Tibial artery (tissue), 4 donors: ENCODE measurements around the gene LINC00305.

ENCODE experiments used
- DNase-seq, 2 donors: peaks; one replicate each; pipeline ENCODE4 v3.0.0-alpha.2; 2019
- H3K27ac ChIP-seq, 2 donors: fragments of 200-600 bp; sonication (generic) in 1 of 2; 1 replicate in 1 of 2; 2 replicates in 1 of 2; pipeline ENCODE4 v1.5.1; 2018 to 2019; ENCODE audit warnings: mild to moderate bottlenecking in 1 of 2
- H3K27me3 ChIP-seq, 2 donors: fragments of 200-600 bp; sonication (generic) in 1 of 2; one replicate each; pipeline versions ENCODE4 v1.5.1 to v1.6.0; 2016 to 2019
- H3K36me3 ChIP-seq, 3 donors: fragments of 200-600 bp; sonication (generic) in 2 of 3; one replicate each; pipeline ENCODE4 v1.5.1; 2016 to 2019; ENCODE audit warnings: mild to moderate bottlenecking in 2 of 3
- H3K4me1 ChIP-seq, 4 donors: fragments of 200-600 bp; sonication (generic) in 2 of 4; 1 replicate in 3 of 4; 2 replicates in 1 of 4; pipeline ENCODE4 v1.5.1; 2016 to 2019
- H3K4me3 ChIP-seq, 2 donors: fragments of 200-600 bp; sonication (generic) in 1 of 2; 1 replicate in 1 of 2; 2 replicates in 1 of 2; pipeline ENCODE4 v1.5.1; 2018 to 2019; ENCODE audit warnings: mild to moderate bottlenecking in 2 of 2
- H3K9me3 ChIP-seq, 3 donors: fragments of 200-600 bp; sonication (generic) in 1 of 3; one replicate each; pipeline ENCODE4 v1.5.1; 2016 to 2019
- CTCF ChIP-seq, 2 experiments: fragments of 200-600 bp in 1 of 2; fragments of 450-650 bp in 1 of 2; IDR thresholded peaks; one replicate each; pipeline ENCODE4 v1.5.1; 2017 to 2019; ENCODE audit warnings: antibody characterized with exemption in 2 of 2, mild to moderate bottlenecking in 1 of 2, moderate library complexity in 1 of 2
- intact Hi-C: fragments of 100-400 bp; cut with DNase I; formaldehyde crosslinking; loops from one replicate; pipeline ENCODE4 v1.15.0; 2023; ENCODE audit warnings: low total_unique reads

Gene LINC00305

GRCh38 chr18:64148988-64149387, at the start of gene LINC00305:
Gene LINC00305, minus strand, starts transcription at chr18:64149088.
- no peak within 1 kb of the TSS for H3K27ac ChIP-seq
- no peaks in the 10 kb centered on the region for H3K27me3 ChIP-seq
- no peak within 1 kb of the TSS for H3K4me3 ChIP-seq
- H3K4me1 ChIP-seq: no peaks in the 10 kb centered on the region
- no peak for TF ChIP-seq CTCF (IDR thresholded peaks at IDR 0.05)
- H3K36me3 ChIP-seq: no peaks in the 10 kb centered on the region
- DNase-seq: no peak
- intact Hi-C loops: no loop called here
- H3K9me3 ChIP-seq: no peaks in the 10 kb centered on the region

- no peak overlapping the region for H3K4me3 ChIP-seq
- intact Hi-C loops: loop anchor here (2.0 kb wide), 1 partner anchor 48 kb away; no protein-coding TSS in a partner anchor
- H3K27me3 ChIP-seq: no peaks in the 10 kb centered on the region
- H3K9me3 ChIP-seq: no peaks in the 10 kb centered on the region
- no peaks in the 10 kb centered on the region for H3K36me3 ChIP-seq
- H3K4me1 ChIP-seq: no peaks in the 10 kb centered on the region
- TF ChIP-seq CTCF (IDR thresholded peaks at IDR 0.05): no peak
- no peak overlapping the region for H3K27ac ChIP-seq
- DNase-seq: no peak
Measured at GRCh38 chr18:64191069-64191468, 42.2 kb upstream of the LINC00305 start.

- H3K4me1 ChIP-seq: no peaks in the 10 kb centered on the region
- H3K27ac ChIP-seq: no peak overlapping the region
- no peak overlapping the region for H3K4me3 ChIP-seq
- H3K27me3 ChIP-seq: no peaks in the 10 kb centered on the region
- intact Hi-C loops: no loop called here
- H3K36me3 ChIP-seq: no peaks in the 10 kb centered on the region
- H3K9me3 ChIP-seq: no peaks in the 10 kb centered on the region
- no peak for TF ChIP-seq CTCF (IDR thresholded peaks at IDR 0.05)
- DNase-seq: no peak
Measured at GRCh38 chr18:64185987-64186386, 37.1 kb upstream of the LINC00305 start.

- no peaks in the 10 kb centered on the region for H3K9me3 ChIP-seq
- no peak overlapping the region for H3K4me3 ChIP-seq
- intact Hi-C loops: no loop called here
- DNase-seq: no peak
- H3K27ac ChIP-seq: no peak overlapping the region
- H3K27me3 ChIP-seq: no peaks in the 10 kb centered on the region
- no peaks in the 10 kb centered on the region for H3K36me3 ChIP-seq
- no peak for TF ChIP-seq CTCF (IDR thresholded peaks at IDR 0.05)
- no peaks in the 10 kb centered on the region for H3K4me1 ChIP-seq
Measured at GRCh38 chr18:64183665-64184064, 34.8 kb upstream of the LINC00305 start.

- TF ChIP-seq CTCF (IDR thresholded peaks at IDR 0.05): no peak
- Histone ChIP-seq H3K27ac (no peak overlapping the region), H3K36me3 (no peaks in the 10 kb centered on the region), H3K4me1 (no peaks in the 10 kb centered on the region), H3K9me3 (no peaks in the 10 kb centered on the region), H3K27me3 (no peaks in the 10 kb centered on the region), H3K4me3 (no peak overlapping the region)
- DNase-seq: no peak
- intact Hi-C loops: no loop called here
Measured at GRCh38 chr18:64180617-64181016, 31.7 kb upstream of the LINC00305 start.

- intact Hi-C loops: no loop called here
- no peak overlapping the region for H3K27ac ChIP-seq
Measured at GRCh38 chr18:64180171-64180570, 31.3 kb upstream of the LINC00305 start.

More at GRCh38 chr18:64180171-64180570, 31.3 kb upstream of the LINC00305 start:
- Histone ChIP-seq H3K4me1 (no peaks in the 10 kb centered on the region), H3K4me3 (no peak overlapping the region), H3K36me3 (no peaks in the 10 kb centered on the region), H3K27me3 (no peaks in the 10 kb centered on the region), H3K9me3 (no peaks in the 10 kb centered on the region)
- DNase-seq: no peak
- no peak for TF ChIP-seq CTCF (IDR thresholded peaks at IDR 0.05)
